Transverse colon (tissue), 3 donors: ENCODE data around the gene DCD.

ENCODE experiments used
- EP300 ChIP-seq: sonication (generic); formaldehyde crosslinking; IDR thresholded peaks from one replicate; pipeline ENCODE4 v1.6.1; 2017; ENCODE audit warnings: antibody characterized with exemption, low read depth
- TF ChIP-seq, protein P1 (sequence below), 5 experiments: fragments of 200-600 bp in 3 of 5; fragments of 450-650 bp in 2 of 5; sonication (generic) in 3 of 5; IDR thresholded peaks; 1 replicate in 2 of 5; 2 replicates in 3 of 5; pipeline ENCODE4 v1.5.1; 2016 to 2017; ENCODE audit warnings: antibody characterized with exemption in 5 of 5, inconsistent platforms in 3 of 5, mild to moderate bottlenecking in 2 of 5, moderate library complexity in 1 of 5

DNA sequence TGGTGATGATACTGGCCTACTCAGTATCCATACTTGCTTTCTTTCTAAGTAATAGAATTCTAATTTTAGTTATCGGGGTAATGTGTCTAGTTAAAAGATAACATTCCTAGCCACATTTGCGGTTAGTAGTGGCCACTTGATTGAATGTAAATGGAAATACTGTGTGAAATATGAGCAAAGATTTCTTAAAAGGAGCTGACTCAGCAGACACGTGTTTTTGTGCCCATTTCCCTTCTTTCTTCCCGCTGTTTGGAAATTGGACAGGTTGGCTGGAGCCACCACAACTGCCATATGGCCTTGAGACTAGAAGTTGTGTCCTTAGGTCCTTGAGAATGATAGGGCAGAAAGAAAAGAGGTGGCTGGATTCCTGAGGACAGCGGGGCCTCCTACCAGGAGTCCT lies 19.8 kb upstream of the DCD start:
- no peak for TF ChIP-seq EP300
- TF ChIP-seq, protein P1, sequence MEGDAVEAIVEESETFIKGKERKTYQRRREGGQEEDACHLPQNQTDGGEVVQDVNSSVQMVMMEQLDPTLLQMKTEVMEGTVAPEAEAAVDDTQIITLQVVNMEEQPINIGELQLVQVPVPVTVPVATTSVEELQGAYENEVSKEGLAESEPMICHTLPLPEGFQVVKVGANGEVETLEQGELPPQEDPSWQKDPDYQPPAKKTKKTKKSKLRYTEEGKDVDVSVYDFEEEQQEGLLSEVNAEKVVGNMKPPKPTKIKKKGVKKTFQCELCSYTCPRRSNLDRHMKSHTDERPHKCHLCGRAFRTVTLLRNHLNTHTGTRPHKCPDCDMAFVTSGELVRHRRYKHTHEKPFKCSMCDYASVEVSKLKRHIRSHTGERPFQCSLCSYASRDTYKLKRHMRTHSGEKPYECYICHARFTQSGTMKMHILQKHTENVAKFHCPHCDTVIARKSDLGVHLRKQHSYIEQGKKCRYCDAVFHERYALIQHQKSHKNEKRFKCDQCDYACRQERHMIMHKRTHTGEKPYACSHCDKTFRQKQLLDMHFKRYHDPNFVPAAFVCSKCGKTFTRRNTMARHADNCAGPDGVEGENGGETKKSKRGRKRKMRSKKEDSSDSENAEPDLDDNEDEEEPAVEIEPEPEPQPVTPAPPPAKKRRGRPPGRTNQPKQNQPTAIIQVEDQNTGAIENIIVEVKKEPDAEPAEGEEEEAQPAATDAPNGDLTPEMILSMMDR (IDR thresholded peaks at IDR 0.05): no peak
